Endothelial cell of umbilical vein (primary cell): ENCODE results near the gene DNAJC24. TPM values are rescaled to one million over a fixed set of nuclear protein-coding genes. Genes with fewer than 3 reads are reported as not detected.

ENCODE experiments used
- BruUV-seq: library from RNA; stranded (reverse); fragments of 400-500 nt; replicated peaks from 2 replicates; lab custom pipeline; 2021; lab: Mats Ljungman, UMichigan
- CTCF ChIA-PET: fragments of 300-600, 350-600 bp; sonication (Branson Sonifier 250); formaldehyde crosslinking; loops from one replicate; lab custom pipeline; 2021; ENCODE audit warnings: antibody characterized with exemption, inconsistent platforms; lab: Charles Lee
- POLR2A ChIA-PET: fragments of 300-600, 350-600 bp; sonication (Branson Sonifier 250); formaldehyde crosslinking; loops from one replicate; lab custom pipeline; 2021; ENCODE audit warnings: antibody characterized with exemption, inconsistent platforms; lab: Charles Lee
- DNase-seq: peaks from one replicate; pipeline ENCODE4 v3.0.0-alpha.2; 2011; ENCODE audit warnings: low read depth, low spot score
- FAIRE-seq: peaks from 2 replicates; lab custom pipeline; 2011; peaks lifted over from hg19 to GRCh38; lab: Jason Lieb, UNC
- H2AFZ ChIP-seq: 2 replicates; pipeline ENCODE4 v1.6.0; 2012; ENCODE audit warnings: low read depth, low read length, control low read depth, inconsistent platforms
- H3K27ac ChIP-seq: 2 replicates; pipeline ENCODE4 v1.5.1; 2011; ENCODE audit warnings: low read depth, mild to moderate bottlenecking, control low read depth, low read length, moderate library complexity; ENCODE audit not compliant: insufficient read depth
- H3K27me3 ChIP-seq, 2 experiments: 2 replicates each; pipeline versions ENCODE4 v1.6.0 to v1.6.1; 2011; ENCODE audit warnings: low read length in 2 of 2, mixed read lengths in 1 of 2; ENCODE audit not compliant: control insufficient read depth in 2 of 2, insufficient read depth in 2 of 2
- H3K36me3 ChIP-seq, 2 experiments: 2 replicates in 1 of 2; 3 replicates in 1 of 2; pipeline ENCODE4 v1.5.1; 2011; ENCODE audit warnings: low read length in 2 of 2, mild to moderate bottlenecking in 1 of 2, moderate library complexity in 1 of 2; ENCODE audit not compliant: control insufficient read depth in 2 of 2, insufficient read depth in 2 of 2; ENCODE audit errors: extremely low read depth in 1 of 2
- H3K4me1 ChIP-seq: 3 replicates; pipeline ENCODE4 v1.5.1; 2011; ENCODE audit warnings: mild to moderate bottlenecking, low read length; ENCODE audit not compliant: control insufficient read depth, insufficient read depth; ENCODE audit errors: extremely low read depth
- H3K4me2 ChIP-seq: 2 replicates; pipeline ENCODE4 v1.6.1; 2011; ENCODE audit warnings: low read length, control low read depth, mixed read lengths; ENCODE audit not compliant: insufficient read depth
- H3K4me3 ChIP-seq, 3 experiments: fragments of 200-600 bp in 1 of 3; sonication (generic), shearing (Covaris generic) in 1 of 3; replicated peaks in 1 of 3; 2 replicates each; pipeline ENCODE4 v1.5.1; 2011 to 2016; ENCODE audit warnings: control low read depth in 3 of 3, low read length in 3 of 3, mild to moderate bottlenecking in 2 of 3, inconsistent platforms in 1 of 3, low read depth in 1 of 3, moderate library complexity in 1 of 3; ENCODE audit not compliant: insufficient read depth in 1 of 3
- H3K79me2 ChIP-seq: 2 replicates; pipeline ENCODE4 v1.6.0; 2012; ENCODE audit warnings: low read length, inconsistent platforms; ENCODE audit not compliant: control insufficient read depth, insufficient read depth
- H3K9ac ChIP-seq: replicated peaks from 2 replicates; pipeline ENCODE3; 2011; ENCODE audit warnings: low read length, control low read depth; ENCODE audit not compliant: insufficient read depth; ENCODE audit errors: extremely low read depth
- H3K9me1 ChIP-seq: replicated peaks from 3 replicates; pipeline ENCODE4 v1.6.0; 2011; ENCODE audit warnings: mild to moderate bottlenecking, low read length; ENCODE audit not compliant: control insufficient read depth, insufficient read depth; ENCODE audit errors: extremely low read depth
- H3K9me3 ChIP-seq: replicated peaks from 2 replicates; pipeline ENCODE4 v1.5.1; 2012; ENCODE audit warnings: low read length, inconsistent platforms; ENCODE audit not compliant: control insufficient read depth, insufficient read depth
- H4K20me1 ChIP-seq: replicated peaks from 2 replicates; pipeline ENCODE3; 2011; ENCODE audit warnings: mild to moderate bottlenecking, low read length; ENCODE audit not compliant: control insufficient read depth, insufficient read depth; ENCODE audit errors: extremely low read depth
- CTCF ChIP-seq, 2 donors: IDR thresholded peaks; 1 replicate in 1 of 2; 2 replicates in 1 of 2; pipeline ENCODE4 v1.5.1; 2011; ENCODE audit warnings: low read length in 2 of 2, mild to moderate bottlenecking in 2 of 2, moderate library complexity in 2 of 2, control low read depth in 1 of 2, inconsistent platforms in 1 of 2, low read depth in 1 of 2; ENCODE audit not compliant: insufficient read depth in 1 of 2; ENCODE audit errors: extremely low read depth in 1 of 2
- EZH2 ChIP-seq: IDR thresholded peaks from 2 replicates; pipeline ENCODE4 v1.6.1; 2012; ENCODE audit warnings: borderline replicate concordance, low read depth, mild to moderate bottlenecking, moderate library complexity, low read length, inconsistent platforms; ENCODE audit not compliant: severe bottlenecking
- FOS ChIP-seq: IDR thresholded peaks from 2 replicates; pipeline ENCODE4 v1.6.1; 2011; ENCODE audit warnings: mild to moderate bottlenecking, low read length, moderate library complexity, borderline replicate concordance; ENCODE audit not compliant: insufficient read depth
- GATA2 ChIP-seq: IDR thresholded peaks from 2 replicates; pipeline ENCODE4 v1.7.0; 2011; ENCODE audit warnings: low read depth, mild to moderate bottlenecking, moderate library complexity, mixed read lengths, low read length; ENCODE audit not compliant: insufficient read length, insufficient read depth
- JUN ChIP-seq: IDR thresholded peaks from 2 replicates; pipeline ENCODE4 v1.6.1; 2011; ENCODE audit warnings: borderline replicate concordance, low read depth; ENCODE audit not compliant: insufficient read length, insufficient read depth
- MAX ChIP-seq: IDR thresholded peaks from 2 replicates; pipeline ENCODE4 v1.6.1; 2011; ENCODE audit not compliant: insufficient read depth, insufficient read length
- MYC ChIP-seq: IDR thresholded peaks from one replicate; pipeline ENCODE4 v1.6.1; 2011; ENCODE audit warnings: mild to moderate bottlenecking, low read depth, low read length
- POLR2A ChIP-seq: IDR thresholded peaks from 2 replicates; pipeline ENCODE4 v1.6.1; 2012; ENCODE audit warnings: low read depth, mild to moderate bottlenecking, control low read depth, low read length
- POLR2AphosphoS5 ChIP-seq: IDR thresholded peaks from 2 replicates; pipeline ENCODE4 v1.6.1; 2012; ENCODE audit warnings: low read depth, mild to moderate bottlenecking, control low read depth, low read length, moderate library complexity; ENCODE audit not compliant: insufficient read depth
- dilution Hi-C: fragments of 300-500 bp; cut with MboI; formaldehyde crosslinking; loops from one replicate; pipeline ENCODE4 v1.15.0; 2019; ENCODE audit warnings: low sequenced_read_pairs; ENCODE audit not compliant: extremely low pct_ligation_motif_present
- intact Hi-C: fragments of 100-400 bp; cut with micrococcal nuclease; formaldehyde crosslinking; loops from one replicate; pipeline ENCODE4 v1.10.0; 2022
- polyA plus RNA-seq, 4 experiments: library from polyadenylated mRNA; depleted of rRNA in 3 of 4; stranded (reverse) in 3 of 4; unstranded in 1 of 4; fragments of >200 nt; gene quantifications; 2 replicates each; pipeline versions ENCODE4 v1.2.1 to v1.2.3, GENCODE V29; 2011 to 2012; ENCODE audit warnings: missing spikeins in 1 of 4
- total RNA-seq: library from RNA; stranded (reverse); gene quantifications from 2 replicates; pipeline ENCODE4 v1.2.3, GENCODE V29; 2021

Gene DNAJC24
- total and polyA plus RNA-seq, 2 donors (not counting 3 experiments of a cell fraction or from before 2014, with no cell fraction given): 7.2 to 16.8 TPM

- no peak for TF ChIP-seq POLR2AphosphoS5
- H4K20me1 ChIP-seq: no peaks in the 10 kb centered on the region
- H3K9me3 ChIP-seq: no peaks in the 10 kb centered on the region
- DNase-seq: no peak
- H3K4me3 ChIP-seq: no peak overlapping the region
- intact Hi-C loops: no loop called here
- H3K9ac ChIP-seq: no peak overlapping the region
- FAIRE-seq: no peak
- peaks cover 2% of the 10 kb centered on the region for H3K4me1 ChIP-seq
- no TSS peak for BruUV-seq
- ChIA-PET POLR2A (no interaction called here), CTCF (no interaction called here)
- no peak overlapping the region for H2AFZ ChIP-seq
- no peak overlapping the region for H3K4me2 ChIP-seq
- H3K9me1 ChIP-seq: no peaks in the 10 kb centered on the region
- no peaks in the 10 kb centered on the region for H3K27me3 ChIP-seq
- H3K79me2 ChIP-seq: no peaks in the 10 kb centered on the region
- H3K27ac ChIP-seq: no peak overlapping the region
- dilution Hi-C loops: no loop called here
- H3K36me3 ChIP-seq: no peaks in the 10 kb centered on the region
Observed at GRCh38 chr11:31445621-31446020, 76.0 kb downstream of the DNAJC24 start.

GRCh38 chr11:31449040-31449439 is 79.4 kb downstream of the DNAJC24 start:
- CTCF ChIA-PET: no interaction called here

More at GRCh38 chr11:31449040-31449439, 79.4 kb downstream of the DNAJC24 start:
- no TSS peak for BruUV-seq
- no peaks in the 10 kb centered on the region for H3K9me3 ChIP-seq
- intact Hi-C loops (no loop called here), dilution Hi-C loops (no loop called here)
- H3K36me3 ChIP-seq: no peaks in the 10 kb centered on the region
- H3K27me3 ChIP-seq: no peaks in the 10 kb centered on the region
- no peaks in the 10 kb centered on the region for H3K79me2 ChIP-seq
- H3K27ac ChIP-seq: no peak overlapping the region
- H3K4me2 ChIP-seq: no peak overlapping the region
- TF ChIP-seq GATA2 (no peak), FOS (no peak), MAX (no peak), EZH2 (no peak), JUN (no peak), CTCF (IDR thresholded peaks at IDR 0.05; ENCODE audit: extremely low read depth in 1 of 2, insufficient read depth in 1 of 2, low read depth in 1 of 2, low read length in 2 of 2) (no peak), POLR2AphosphoS5 (no peak), POLR2A (no peak), MYC (no peak)
- H3K9ac ChIP-seq: no peak overlapping the region
- H4K20me1 ChIP-seq: no peaks in the 10 kb centered on the region
- DNase-seq (no peak), FAIRE-seq (no peak)
- no peak overlapping the region for H2AFZ ChIP-seq
- H3K4me3 ChIP-seq: no peak overlapping the region
- POLR2A ChIA-PET: no interaction called here
- no peaks in the 10 kb centered on the region for H3K9me1 ChIP-seq
- no peaks in the 10 kb centered on the region for H3K4me1 ChIP-seq
